IMR-90 (cell line): ENCODE results near the gene SPDYE4. TPM values are rescaled to one million over a fixed set of nuclear protein-coding genes. Genes with fewer than 3 reads are reported as not detected.

Experiments used
- ATAC-seq: fragments of 200-7000 bp; cut with Tn5 transposase; 2 replicates; pipeline ENCODE4 v1.9.1; 2020; ENCODE audit warnings: low read depth, mild to moderate bottlenecking, moderate library complexity
- BruUV-seq: library from RNA; stranded (reverse); fragments of 400-500 nt; replicated peaks from 2 replicates; lab custom pipeline; 2021; lab: Mats Ljungman, UMichigan
- CTCF ChIA-PET: fragments of 300-600 bp; formaldehyde crosslinking; extraction: SDS; loops from one replicate; lab custom pipeline; 2021; ENCODE audit warnings: antibody characterized with exemption; lab: Yijun Ruan, JAX
- POLR2A ChIA-PET: fragments of 300-600 bp; sonication (Branson Sonifier 250); formaldehyde crosslinking; loops from one replicate; lab custom pipeline; 2022; ENCODE audit warnings: antibody characterized with exemption; ENCODE audit not compliant: unreplicated experiment; lab: Charles Lee
- DNase-seq: peaks from one replicate; pipeline ENCODE4 v3.0.0; 2013
- H2AFZ ChIP-seq: replicated peaks from 2 replicates; pipeline ENCODE3; 2013; ENCODE audit warnings: low read length, mild to moderate bottlenecking; ENCODE audit not compliant: poor library complexity
- H2AK5ac ChIP-seq: 2 replicates; pipeline ENCODE4 v1.6.1; 2013; ENCODE audit warnings: low read depth, low read length, inconsistent platforms
- H2AK9ac ChIP-seq: replicated peaks from 2 replicates; pipeline ENCODE3; 2013; ENCODE audit warnings: mild to moderate bottlenecking, low read depth, low read length, moderate library complexity; ENCODE audit not compliant: poor library complexity
- H2BK120ac ChIP-seq: 2 replicates; pipeline ENCODE4 v1.6.1; 2013; ENCODE audit warnings: low read depth, low read length, inconsistent platforms
- H2BK15ac ChIP-seq: 3 replicates; pipeline ENCODE4 v1.6.1; 2013; ENCODE audit warnings: low read depth, low read length, inconsistent platforms
- H2BK20ac ChIP-seq: 2 replicates; pipeline ENCODE4 v1.6.1; 2013; ENCODE audit warnings: low read depth, mild to moderate bottlenecking, inconsistent platforms, low read length, moderate library complexity
- H2BK5ac ChIP-seq: 2 replicates; pipeline ENCODE4 v1.6.1; 2013; ENCODE audit warnings: mild to moderate bottlenecking, low read depth, low read length, inconsistent platforms; ENCODE audit not compliant: poor library complexity, severe bottlenecking
- H3K14ac ChIP-seq: replicated peaks from 2 replicates; pipeline ENCODE4 v1.6.1; 2013; ENCODE audit warnings: low read depth, low read length, inconsistent platforms
- H3K18ac ChIP-seq: 2 replicates; pipeline ENCODE4 v1.6.1; 2013; ENCODE audit warnings: low read depth, low read length, control low read depth
- H3K23ac ChIP-seq: 2 replicates; pipeline ENCODE4 v1.6.1; 2013; ENCODE audit warnings: low read depth, low read length, inconsistent platforms
- H3K27ac ChIP-seq: 2 replicates; pipeline ENCODE4 v1.5.1; 2013; ENCODE audit warnings: mild to moderate bottlenecking, control low read depth, low read length; ENCODE audit not compliant: insufficient read depth
- H3K27me3 ChIP-seq: 2 replicates; pipeline ENCODE4 v1.6.1; 2013; ENCODE audit warnings: low read length; ENCODE audit not compliant: control insufficient read depth, insufficient read depth
- H3K36me3 ChIP-seq: 2 replicates; pipeline ENCODE4 v1.6.1; 2013; ENCODE audit warnings: low read length, mixed read lengths; ENCODE audit not compliant: control insufficient read depth, insufficient read depth
- H3K4ac ChIP-seq: 2 replicates; pipeline ENCODE4 v1.6.1; 2013; ENCODE audit warnings: low read depth, low read length, inconsistent platforms
- H3K4me1 ChIP-seq: 2 replicates; pipeline ENCODE4 v1.6.1; 2013; ENCODE audit warnings: low read length, mixed read lengths; ENCODE audit not compliant: control insufficient read depth, insufficient read depth
- H3K4me2 ChIP-seq: 2 replicates; pipeline ENCODE4 v1.6.1; 2013; ENCODE audit warnings: low read depth, mild to moderate bottlenecking, control low read depth, low read length, moderate library complexity
- H3K4me3 ChIP-seq: 2 replicates; pipeline ENCODE4 v1.5.1; 2013; ENCODE audit warnings: low read depth, mild to moderate bottlenecking, control low read depth, low read length, moderate library complexity; ENCODE audit not compliant: insufficient read depth
- H3K56ac ChIP-seq: 2 replicates; pipeline ENCODE4 v1.6.1; 2013; ENCODE audit warnings: low read length, inconsistent platforms; ENCODE audit not compliant: insufficient read depth; ENCODE audit errors: extremely low read depth
- H3K79me1 ChIP-seq, 2 experiments: 2 replicates each; pipeline ENCODE4 v1.6.1; 2013; ENCODE audit warnings: low read length in 2 of 2, inconsistent platforms in 1 of 2, low read depth in 1 of 2
- H3K9ac ChIP-seq: 2 replicates; pipeline ENCODE4 v1.6.1; 2013; ENCODE audit warnings: low read depth, low read length, control low read depth
- H3K9me1 ChIP-seq: 2 replicates; pipeline ENCODE4 v1.6.1; 2013; ENCODE audit warnings: low read length, inconsistent platforms; ENCODE audit not compliant: insufficient read depth
- H3K9me3 ChIP-seq: 2 replicates; pipeline ENCODE4 v1.6.1; 2013; ENCODE audit warnings: low read length; ENCODE audit not compliant: control insufficient read depth, insufficient read depth
- H4K20me1 ChIP-seq: 2 replicates; pipeline ENCODE4 v1.6.1; 2013; ENCODE audit warnings: low read length, inconsistent platforms; ENCODE audit not compliant: insufficient read depth
- H4K5ac ChIP-seq: 2 replicates; pipeline ENCODE4 v1.6.1; 2013; ENCODE audit warnings: mild to moderate bottlenecking, low read depth, low read length, control low read depth
- H4K8ac ChIP-seq, 2 experiments: 2 replicates each; pipeline ENCODE4 v1.6.1; 2013; ENCODE audit warnings: low read depth in 2 of 2, low read length in 2 of 2, control low read depth in 1 of 2, inconsistent platforms in 1 of 2
- H4K91ac ChIP-seq: 2 replicates; pipeline ENCODE4 v1.6.1; 2013; ENCODE audit warnings: low read depth, low read length, inconsistent platforms; ENCODE audit not compliant: insufficient read depth
- BHLHE40 ChIP-seq: fragments of 150-350 bp; IDR thresholded peaks from 2 replicates; pipeline ENCODE4 v1.6.1; 2016; ENCODE audit warnings: mild to moderate bottlenecking, low read depth, low read length
- FOS ChIP-seq: fragments of 150-350 bp; IDR thresholded peaks from 2 replicates; pipeline ENCODE4 v1.6.1; 2016; ENCODE audit warnings: low read depth, low read length
- MAFK ChIP-seq: IDR thresholded peaks from 2 replicates; pipeline ENCODE4 v1.6.1; 2012; ENCODE audit warnings: low read depth, low read length, improper control_type of control experiment
- MXI1 ChIP-seq: IDR thresholded peaks from 2 replicates; pipeline ENCODE4 v1.6.1; 2012; ENCODE audit warnings: low read depth, mild to moderate bottlenecking, low read length, moderate library complexity, borderline replicate concordance
- NFE2L2 ChIP-seq: fragments of 150-350 bp; IDR thresholded peaks from 2 replicates; pipeline ENCODE4 v1.6.1; 2016; ENCODE audit warnings: low read depth, mild to moderate bottlenecking, low read length
- POLR2A ChIP-seq: IDR thresholded peaks from 2 replicates; pipeline ENCODE4 v1.6.1; 2012; ENCODE audit warnings: mild to moderate bottlenecking, low read depth, low read length
- RAD21 ChIP-seq: IDR thresholded peaks from 2 replicates; pipeline ENCODE4 v1.6.1; 2012; ENCODE audit warnings: low read length, improper control_type of control experiment
- RFX5 ChIP-seq: IDR thresholded peaks from 2 replicates; pipeline ENCODE4 v1.8.0; 2012; ENCODE audit warnings: low read depth, mild to moderate bottlenecking, low read length, moderate library complexity
- WGBS, 2 experiments: methylation state at CpG; one replicate each; pipeline versions ENCODE4 v1.1.5 to v1.1.7; 2013; ENCODE audit warnings: missing lambda C conversion rate in 2 of 2; ENCODE audit not compliant: insufficient read length in 1 of 2; ENCODE audit errors: extremely low coverage in 2 of 2; 5-methylcytosine and 5-hydroxymethylcytosine counted together
- dilution Hi-C: fragments of 300-500 bp; cut with HindIII; formaldehyde crosslinking; loops from one replicate; pipeline ENCODE4 v1.14.3; 2018; ENCODE audit warnings: low sequenced_read_pairs; ENCODE audit not compliant: unreplicated experiment
- in situ Hi-C: fragments of 300-500 bp; cut with MboI; formaldehyde crosslinking; loops from 3 replicates; pipeline ENCODE4 v1.14.3; 2019; ENCODE audit warnings: low sequenced_read_pairs, inconsistent platforms, mixed read lengths
- intact Hi-C: fragments of 100-400 bp; cut with micrococcal nuclease; formaldehyde crosslinking; loops from 2 replicates; pipeline ENCODE4 v1.10.0; 2022
- polyA plus RNA-seq, 3 experiments: library from polyadenylated mRNA; depleted of rRNA; stranded (reverse); fragments of >200 nt; gene quantifications; 2 replicates each; pipeline ENCODE4 v1.2.3, GENCODE V29; 2012; ENCODE audit warnings: low replicate concordance in 1 of 3
- total RNA-seq: library from RNA; depleted of rRNA; stranded (reverse); fragments of >200 nt; gene quantifications from 2 replicates; pipeline ENCODE4 v1.2.3, GENCODE V29; 2012
- TF ChIP-seq, protein P1 (sequence below): fragments of 150-350 bp; IDR thresholded peaks from 2 replicates; pipeline ENCODE4 v1.6.1; 2016; ENCODE audit warnings: low read depth, mild to moderate bottlenecking, low read length, moderate library complexity, borderline replicate concordance

Gene SPDYE4
- total and polyA plus RNA-seq, 2 of the 4 experiments (the other 2 are of a cell fraction): not detected

- Histone ChIP-seq H3K14ac (no peak overlapping the region), H2BK20ac (no peak overlapping the region), H3K4me1 (no peaks in the 10 kb centered on the region), H3K79me1 (no peaks in the 10 kb centered on the region), H3K18ac (no peak overlapping the region), H2BK15ac (no peak overlapping the region), H3K4me3 (no peak overlapping the region), H3K9ac (no peak overlapping the region), H2AK9ac (no peak overlapping the region), H3K27me3 (peaks cover 26% of the 10 kb centered on the region), H3K9me3 (no peaks in the 10 kb centered on the region), H3K4ac (no peak overlapping the region), H3K9me1 (no peaks in the 10 kb centered on the region), H2BK5ac (no peak overlapping the region), H4K5ac (no peak overlapping the region), H2BK120ac (no peak overlapping the region), H2AK5ac (no peak overlapping the region), H4K20me1 (no peaks in the 10 kb centered on the region), H3K36me3 (no peaks in the 10 kb centered on the region), H3K4me2 (no peak overlapping the region), H4K8ac (no peak overlapping the region), H3K27ac (no peak overlapping the region), H3K23ac (no peak overlapping the region), H2AFZ (no peak overlapping the region), H3K56ac (no peak overlapping the region), H4K91ac (no peak overlapping the region)
- intact Hi-C loops (loop anchor here (1.0 kb wide), 1 partner anchor 140 kb away; no protein-coding TSS in a partner anchor), dilution Hi-C loops (no loop called here), in situ Hi-C loops (loop anchor here (10.0 to 25.0 kb wide), 2 partner anchors 340 to 668 kb away; partner anchors contain the start of gene ALOX12B)
- TF ChIP-seq, protein P1, sequence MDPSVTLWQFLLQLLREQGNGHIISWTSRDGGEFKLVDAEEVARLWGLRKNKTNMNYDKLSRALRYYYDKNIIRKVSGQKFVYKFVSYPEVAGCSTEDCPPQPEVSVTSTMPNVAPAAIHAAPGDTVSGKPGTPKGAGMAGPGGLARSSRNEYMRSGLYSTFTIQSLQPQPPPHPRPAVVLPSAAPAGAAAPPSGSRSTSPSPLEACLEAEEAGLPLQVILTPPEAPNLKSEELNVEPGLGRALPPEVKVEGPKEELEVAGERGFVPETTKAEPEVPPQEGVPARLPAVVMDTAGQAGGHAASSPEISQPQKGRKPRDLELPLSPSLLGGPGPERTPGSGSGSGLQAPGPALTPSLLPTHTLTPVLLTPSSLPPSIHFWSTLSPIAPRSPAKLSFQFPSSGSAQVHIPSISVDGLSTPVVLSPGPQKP: no peak
- TF ChIP-seq BHLHE40: no peak
- TF ChIP-seq RAD21: no peak
- TF ChIP-seq FOS: no peak
- TF ChIP-seq MAFK: no peak
- no peak for TF ChIP-seq NFE2L2
- TF ChIP-seq POLR2A: no peak
- TF ChIP-seq RFX5: no peak
- no peak for TF ChIP-seq MXI1
- 77% methylated on average over 4 of the region's 8 CpGs; no CpG with 5 or more reads in 1 of the 2 experiments for WGBS, 2 experiments
- ChIA-PET POLR2A (no interaction called here), CTCF (no interaction called here)
- ATAC-seq (no peak), DNase-seq (no peak)
- no TSS peak for BruUV-seq
Observed at GRCh38 chr17:8754890-8755289, 3.5 kb downstream of the SPDYE4 start.
